GM21423 (cell line): Measurements from ENCODE around the gene YJEFN3.

Experiments used
- ATAC-seq: cut with Tn5 transposase; IDR thresholded peaks from one replicate; pipeline ENCODE4 v1.9.1; 2021; ENCODE audit warnings: mild to moderate bottlenecking, moderate library complexity; ENCODE audit not compliant: unreplicated experiment

Gene YJEFN3

GRCh38 chr19:19549804-19550464, 21.2 kb downstream of the YJEFN3 start:
- no peak for ATAC-seq

- ATAC-seq: no peak
These were observed 21.8 kb downstream of the YJEFN3 start for GRCh38 chr19:19550485-19550929.

GRCh38 chr19:19550972-19551852, 22.5 kb downstream of the YJEFN3 start:
- no peak for ATAC-seq

GRCh38 chr19:19551853-19552192, 23.1 kb downstream of the YJEFN3 start:
- no peak for ATAC-seq

- ATAC-seq: no peak
These were observed 24.1 kb downstream of the YJEFN3 start for GRCh38 chr19:19552798-19553197.

- no peak for ATAC-seq
These were observed 25.0 kb downstream of the YJEFN3 start for GRCh38 chr19:19553670-19554069.

- ATAC-seq: no peak
These were observed 25.6 kb downstream of the YJEFN3 start for GRCh38 chr19:19554074-19555023.

GRCh38 chr19:19558055-19558454, 29.3 kb downstream of the YJEFN3 start:
- no peak for ATAC-seq

- no peak for ATAC-seq
These were observed 29.9 kb downstream of the YJEFN3 start for GRCh38 chr19:19558636-19559035.

- no peak for ATAC-seq
These were observed 31.2 kb downstream of the YJEFN3 start for GRCh38 chr19:19559931-19560330.

- ATAC-seq: no peak
These were observed 33.4 kb downstream of the YJEFN3 start for GRCh38 chr19:19561946-19562664.

- no peak for ATAC-seq
These were observed 34.1 kb downstream of the YJEFN3 start for GRCh38 chr19:19562665-19563347.

- ATAC-seq: no peak
These were observed 34.7 kb downstream of the YJEFN3 start for GRCh38 chr19:19563348-19563848.

- ATAC-seq: no peak
These were observed 37.6 kb downstream of the YJEFN3 start for GRCh38 chr19:19566306-19566705.

- ATAC-seq: no peak
These were observed 38.7 kb downstream of the YJEFN3 start for GRCh38 chr19:19567391-19567790.

GRCh38 chr19:19568802-19569756, 40.4 kb downstream of the YJEFN3 start:
- ATAC-seq: no peak

GRCh38 chr19:19570571-19570970, 41.9 kb downstream of the YJEFN3 start:
- no peak for ATAC-seq

- ATAC-seq: no peak
These were observed 42.5 kb downstream of the YJEFN3 start for GRCh38 chr19:19571071-19571786.
